SK-N-SH (cell line): ENCODE results near the gene NF2. TPM values are rescaled to one million over a fixed set of nuclear protein-coding genes. Genes with fewer than 3 reads are reported as not detected.

ENCODE experiments used
- CTCF ChIA-PET: fragments of 300-600, 350-600 bp; formaldehyde crosslinking; extraction: SDS; loops from one replicate; lab custom pipeline; 2021; lab: Yijun Ruan, JAX
- POLR2A ChIA-PET: fragments of 350-600 bp; sonication (Branson Sonifier 250); formaldehyde crosslinking; extraction: SDS; loops from one replicate; lab custom pipeline; 2020; ENCODE audit warnings: antibody characterized with exemption, inconsistent platforms; lab: Yijun Ruan, JAX
- DNase-seq: peaks from one replicate; pipeline ENCODE4 v3.0.0; 2012
- H2AFZ ChIP-seq: fragments of 200-600 bp; sonication (generic); 2 replicates; pipeline ENCODE4 v1.8.1; 2016; ENCODE audit warnings: antibody characterized with exemption, mild to moderate bottlenecking, low read depth
- H3F3A ChIP-seq: fragments of 200-600 bp; sonication (generic); replicated peaks from 2 replicates; pipeline ENCODE3; 2016; ENCODE audit warnings: antibody characterized with exemption, mild to moderate bottlenecking; ENCODE audit not compliant: insufficient read depth
- H3K27ac ChIP-seq, 2 experiments: fragments of 200-500 bp in 1 of 2; fragments of 200-600 bp in 1 of 2; sonication (Bioruptor generic) in 1 of 2; sonication (generic), shearing (Covaris generic) in 1 of 2; 2 replicates each; pipeline versions ENCODE4 v1.5.1 to v1.6.1; 2014 to 2016; ENCODE audit warnings: low read depth in 2 of 2, inconsistent platforms in 1 of 2, low read length in 1 of 2, mild to moderate bottlenecking in 1 of 2, mixed read lengths in 1 of 2
- H3K27me3 ChIP-seq: fragments of 200-600 bp; sonication (generic), shearing (Covaris generic); 2 replicates; pipeline ENCODE4 v1.6.1; 2016; ENCODE audit warnings: mixed run types; ENCODE audit not compliant: insufficient read depth
- H3K36me3 ChIP-seq, 2 experiments: fragments of 200-500 bp in 1 of 2; fragments of 200-600 bp in 1 of 2; sonication (Bioruptor generic) in 1 of 2; sonication (generic) in 1 of 2; replicated peaks in 1 of 2; 2 replicates each; pipeline versions ENCODE3 to v1.5.1; 2014 to 2016; ENCODE audit warnings: low read length in 1 of 2, mild to moderate bottlenecking in 1 of 2; ENCODE audit not compliant: insufficient read depth in 2 of 2, control insufficient read depth in 1 of 2
- H3K4me1 ChIP-seq, 2 experiments: fragments of 200-500 bp in 1 of 2; fragments of 200-600 bp in 1 of 2; sonication (Bioruptor generic) in 1 of 2; sonication (generic), shearing (Covaris generic) in 1 of 2; 2 replicates each; pipeline versions ENCODE4 v1.5.1 to v1.6.1; 2014 to 2016; ENCODE audit warnings: low read depth in 1 of 2, low read length in 1 of 2, mixed run types in 1 of 2; ENCODE audit not compliant: insufficient read depth in 2 of 2, control insufficient read depth in 1 of 2
- H3K4me2 ChIP-seq: fragments of 200-600 bp; sonication (generic), shearing (Covaris generic); 2 replicates; pipeline ENCODE4 v1.6.1; 2017; ENCODE audit warnings: mixed run types
- H3K4me3 ChIP-seq, 2 experiments: fragments of 200-500 bp in 1 of 2; fragments of 200-600 bp in 1 of 2; sonication (Bioruptor generic) in 1 of 2; sonication (generic), shearing (Covaris generic) in 1 of 2; 2 replicates each; pipeline versions ENCODE4 v1.5.1 to v1.8.1; 2014 to 2016; ENCODE audit warnings: low read depth in 2 of 2, inconsistent platforms in 1 of 2, low read length in 1 of 2, mild to moderate bottlenecking in 1 of 2, mixed read lengths in 1 of 2, moderate library complexity in 1 of 2
- H3K79me2 ChIP-seq: fragments of 200-600 bp; sonication (generic); 2 replicates; pipeline ENCODE4 v1.8.1; 2017; ENCODE audit warnings: mild to moderate bottlenecking; ENCODE audit not compliant: insufficient read depth
- H3K9ac ChIP-seq: fragments of 200-600 bp; sonication (generic); 2 replicates; pipeline ENCODE4 v1.6.1; 2017; ENCODE audit warnings: mixed run types
- H3K9me2 ChIP-seq: fragments of 200-600 bp; sonication (generic); 2 replicates; pipeline ENCODE4 v1.6.1; 2017; ENCODE audit warnings: mixed run types
- H3K9me3 ChIP-seq: fragments of 200-600 bp; sonication (generic); 2 replicates; pipeline ENCODE4 v1.6.1; 2017; ENCODE audit warnings: mixed run types, mild to moderate bottlenecking, moderate library complexity
- H4K20me1 ChIP-seq: fragments of 200-600 bp; sonication (generic); 2 replicates; pipeline ENCODE4 v1.6.1; 2017; ENCODE audit warnings: mild to moderate bottlenecking, mixed run types; ENCODE audit not compliant: insufficient read depth
- CHD2 ChIP-seq: fragments of 150-350 bp; IDR thresholded peaks from 2 replicates; pipeline ENCODE4 v1.6.1; 2018; ENCODE audit warnings: low read length; ENCODE audit not compliant: partially characterized antibody
- CTCF ChIP-seq: fragments of 200-600 bp; sonication (generic); IDR thresholded peaks from 2 replicates; pipeline ENCODE4 v1.6.1; 2017; ENCODE audit warnings: antibody characterized with exemption, mild to moderate bottlenecking, moderate library complexity
- EP300 ChIP-seq, 2 experiments: IDR thresholded peaks; 2 replicates each; pipeline versions ENCODE4 v1.4.0 to v1.6.1; 2012; ENCODE audit warnings: borderline replicate concordance in 1 of 2, low read depth in 1 of 2, low read length in 1 of 2
- EZH2phosphoT487 ChIP-seq: fragments of 200-600 bp; sonication (generic); IDR thresholded peaks from 2 replicates; pipeline ENCODE4 v1.6.1; 2017; ENCODE audit warnings: low read depth, mixed run types, mild to moderate bottlenecking, antibody characterized with exemption, moderate library complexity, borderline replicate concordance
- NFIC ChIP-seq: IDR thresholded peaks from 2 replicates; pipeline ENCODE4 v1.4.0; 2012; ENCODE audit warnings: borderline replicate concordance
- POLR2AphosphoS5 ChIP-seq: IDR thresholded peaks from 2 replicates; pipeline ENCODE4 v1.6.1; 2012; ENCODE audit warnings: low read depth, low read length
- RAD21 ChIP-seq: IDR thresholded peaks from 2 replicates; pipeline ENCODE4 v1.6.1; 2012; ENCODE audit warnings: mild to moderate bottlenecking, low read length
- RFX5 ChIP-seq: IDR thresholded peaks from 2 replicates; pipeline ENCODE4 v1.6.1; 2012; ENCODE audit warnings: mild to moderate bottlenecking, improper control_type of control experiment, low read length
- SIN3A ChIP-seq: IDR thresholded peaks from 2 replicates; pipeline ENCODE4 v1.6.1; 2012; ENCODE audit warnings: low read depth, mild to moderate bottlenecking, low read length, moderate library complexity, borderline replicate concordance
- TAF1 ChIP-seq: IDR thresholded peaks from 2 replicates; pipeline ENCODE4 v1.6.1; 2012; ENCODE audit warnings: low read depth, mild to moderate bottlenecking, low read length, moderate library complexity, borderline replicate concordance
- WGBS: methylation state at CpG from one replicate; pipeline ENCODE4 v1.1.6; 2017; ENCODE audit warnings: low lambda C conversion rate; 5-methylcytosine and 5-hydroxymethylcytosine counted together
- polyA plus RNA-seq, 3 experiments: library from polyadenylated mRNA; depleted of rRNA; stranded (reverse); fragments of >200 nt; gene quantifications; 2 replicates each; pipeline ENCODE4 v1.2.3, GENCODE V29; 2012

NF2 gene
- polyA plus RNA-seq, 1 of the 3 experiments (the other 2 are of a cell fraction): 44.1 TPM

GRCh38 chr22:29701155-29701999, 97.9 kb downstream of the NF2 start:
- H3K27me3 ChIP-seq: no peaks in the 10 kb centered on the region
- H3K9me2 ChIP-seq: no peaks in the 10 kb centered on the region
- peak overlapping the region in 1 of 2 experiments; percentile 69; a peak in 2 of 4 replicates for H3K27ac ChIP-seq
- peaks cover 3% of the 10 kb centered on the region in 2 experiments for H3K36me3 ChIP-seq
- no peak overlapping the region for H3K4me2 ChIP-seq
- H3K79me2 ChIP-seq: no peaks in the 10 kb centered on the region
- H3K9me3 ChIP-seq: no peaks in the 10 kb centered on the region
- no peaks in the 10 kb centered on the region for H4K20me1 ChIP-seq
- H3F3A ChIP-seq: no peaks in the 10 kb centered on the region
- H2AFZ ChIP-seq: no peak overlapping the region
- TF ChIP-seq CTCF: peak; percentile 12; the same call in 1 of the 2 replicates
- 0 out of 2 replicates have a peak, but pooled peaks have one; percentile 10 for TF ChIP-seq RAD21
- TF ChIP-seq EZH2phosphoT487: no peak
- TF ChIP-seq RFX5: 0 out of 2 replicates have a peak, but pooled peaks have one; percentile 20
- peak in 1 of 2 experiments; percentile 25; a peak in 1 of 4 replicates for TF ChIP-seq EP300 (IDR thresholded peaks at IDR 0.05; ENCODE audit: borderline replicate concordance in 1 of 2, low read depth in 1 of 2, low read length in 1 of 2)
- TF ChIP-seq CHD2: peak; percentile 12
- TF ChIP-seq NFIC: no peak
- POLR2A ChIA-PET: interaction anchor here (0.6 to 1.3 kb wide), 3 partner anchors 10 to 1045 kb away, joined by 3 to 4 read pairs (median 3); partner anchors contain the start of gene CABP7
- H3K9ac ChIP-seq: no peak overlapping the region
- H3K4me1 ChIP-seq: peaks cover 12 to 86% of the 10 kb centered on the region in 2 experiments; a peak in 2 of 4 replicates
- 70% methylated on average over 12 of the region's 14 CpGs for WGBS
- peak; percentile 64 for DNase-seq
- H3K4me3 ChIP-seq: no peak overlapping the region
- CTCF ChIA-PET: interaction anchor here (0.9 to 3.2 kb wide), 8 partner anchors 10 to 387 kb away, joined by 3 to 25 read pairs (median 8); no protein-coding TSS in a partner anchor

DNA sequence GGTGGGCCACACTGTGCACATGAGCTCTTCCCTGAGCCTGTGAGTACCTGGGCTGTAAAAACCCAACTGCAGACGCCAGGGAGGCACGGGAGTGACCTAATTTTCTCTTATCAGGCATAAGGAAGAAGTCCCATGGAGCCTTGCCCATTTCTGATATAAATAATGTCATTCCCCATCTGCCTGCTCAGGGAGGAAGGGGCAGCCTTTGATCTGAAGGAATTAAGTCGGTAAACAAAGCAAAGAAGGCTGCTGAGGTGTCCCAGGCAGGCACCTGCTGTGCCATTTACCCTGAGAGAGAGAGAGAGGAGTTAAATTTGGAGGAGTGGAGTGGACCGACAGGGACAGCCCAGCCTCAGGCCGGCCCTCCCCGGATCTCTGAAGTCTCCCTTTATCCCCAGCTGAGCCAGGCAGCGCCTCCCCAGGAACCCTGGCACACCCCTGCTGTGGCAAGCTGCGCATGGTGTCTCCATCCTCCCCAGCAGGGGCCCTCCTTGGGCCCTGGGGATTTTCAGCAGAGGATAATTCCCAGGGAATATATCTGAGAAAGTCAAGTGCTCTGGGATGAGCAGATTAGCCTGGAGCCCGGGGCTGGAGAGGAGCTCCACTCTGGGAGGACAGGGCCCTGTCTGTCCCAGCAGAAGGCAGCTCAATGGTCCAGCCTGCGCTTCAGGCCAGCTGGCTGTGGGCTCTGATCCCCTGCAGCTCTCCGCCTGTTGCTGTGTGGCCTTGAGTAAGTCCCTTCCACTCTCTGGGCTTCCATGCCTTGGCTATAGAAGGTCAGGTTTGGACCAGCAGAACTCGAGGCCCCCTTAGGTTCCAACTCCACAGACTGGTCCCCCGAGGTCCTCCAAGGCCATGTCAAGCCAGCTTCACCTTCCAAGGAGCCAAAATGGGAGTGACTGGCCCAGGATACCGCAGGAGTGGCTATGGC, 98.8 kb downstream of the NF2 start:
- peaks cover 0 to 3% of the 10 kb centered on the region in 2 experiments for H3K36me3 ChIP-seq
- ChIA-PET POLR2A (interaction anchor here (0.6 to 1.3 kb wide), 4 partner anchors 8 to 1046 kb away, joined by 3 to 4 read pairs (median 3); partner anchors contain the start of gene CABP7), CTCF (interaction anchor here (0.9 to 3.2 kb wide), 11 partner anchors 9 to 387 kb away, joined by 3 to 25 read pairs (median 5); no protein-coding TSS in a partner anchor)
- H3K9me2 ChIP-seq: no peaks in the 10 kb centered on the region
- H3K4me2 ChIP-seq: no peak overlapping the region
- H3K27me3 ChIP-seq: no peaks in the 10 kb centered on the region
- TF ChIP-seq RAD21 (peak; percentile 13; the same call in 1 of the 2 replicates), SIN3A (no peak), TAF1 (no peak), POLR2AphosphoS5 (0 out of 2 replicates have a peak, but pooled peaks have one; percentile 10)
- no peak overlapping the region for H3K9ac ChIP-seq
- peak overlapping the region in 1 of 2 experiments; percentile 69; a peak in 2 of 4 replicates for H3K27ac ChIP-seq
- H3K4me3 ChIP-seq: no peak overlapping the region
- H3K9me3 ChIP-seq: no peaks in the 10 kb centered on the region
- H3F3A ChIP-seq: no peaks in the 10 kb centered on the region
- WGBS: 76% methylated on average over 5 of the region's 14 CpGs
- DNase-seq: peak; percentile 41
- H4K20me1 ChIP-seq: no peaks in the 10 kb centered on the region
- no peaks in the 10 kb centered on the region for H3K79me2 ChIP-seq
- H3K4me1 ChIP-seq: peaks cover 12 to 86% of the 10 kb centered on the region in 2 experiments; a peak in 2 of 4 replicates
- no peak overlapping the region for H2AFZ ChIP-seq
